ENCODE data around the gene IFNAR1.

DNA sequence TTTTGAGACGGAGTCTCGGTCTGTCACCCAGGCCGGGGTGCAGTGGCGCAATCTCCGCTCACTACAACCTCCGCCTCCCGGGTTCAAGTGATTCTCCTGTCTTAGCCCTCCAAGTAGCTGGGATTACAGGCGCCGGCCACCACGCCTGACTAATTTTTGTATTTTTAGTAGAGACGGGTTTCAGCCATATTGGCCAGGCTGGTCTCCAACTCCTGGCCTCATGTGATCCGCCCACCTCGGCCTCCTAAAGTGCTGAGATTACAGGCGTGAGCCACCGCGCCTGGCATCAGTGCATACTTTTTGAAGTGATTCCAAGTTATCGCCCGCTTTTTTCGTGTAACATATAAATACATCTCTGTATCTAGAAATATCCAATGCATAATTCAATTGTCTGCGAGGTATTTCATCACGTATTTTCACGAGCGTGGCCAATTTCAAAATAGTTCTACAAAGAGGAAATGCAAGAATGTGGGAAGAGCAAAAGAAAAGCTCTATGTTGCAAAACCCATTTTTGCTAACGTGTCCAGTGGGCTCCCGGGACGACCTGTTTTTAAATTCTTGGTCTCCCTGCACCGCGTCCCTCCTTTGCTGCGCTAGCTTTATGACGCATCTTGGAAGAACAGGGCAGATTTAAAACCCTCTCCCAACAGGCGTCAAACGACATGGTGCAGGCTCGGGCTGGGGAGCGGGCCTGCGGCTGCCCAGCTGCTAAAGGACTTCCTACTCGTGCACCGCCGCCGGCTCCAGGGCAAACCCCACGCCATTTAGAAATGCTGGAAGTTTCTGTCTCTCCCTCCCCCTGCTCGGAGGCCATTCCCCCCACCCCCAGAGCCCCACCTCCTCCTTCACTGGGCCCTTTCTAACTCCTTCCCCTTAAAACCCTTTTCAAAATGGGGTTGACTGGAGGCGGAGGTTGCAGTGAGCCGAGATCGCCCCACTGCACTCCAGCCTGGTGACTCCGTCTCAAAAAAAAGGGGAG lies 77.5 kb downstream of the IFNAR1 start:
- TF ChIP-seq, protein P1, sequence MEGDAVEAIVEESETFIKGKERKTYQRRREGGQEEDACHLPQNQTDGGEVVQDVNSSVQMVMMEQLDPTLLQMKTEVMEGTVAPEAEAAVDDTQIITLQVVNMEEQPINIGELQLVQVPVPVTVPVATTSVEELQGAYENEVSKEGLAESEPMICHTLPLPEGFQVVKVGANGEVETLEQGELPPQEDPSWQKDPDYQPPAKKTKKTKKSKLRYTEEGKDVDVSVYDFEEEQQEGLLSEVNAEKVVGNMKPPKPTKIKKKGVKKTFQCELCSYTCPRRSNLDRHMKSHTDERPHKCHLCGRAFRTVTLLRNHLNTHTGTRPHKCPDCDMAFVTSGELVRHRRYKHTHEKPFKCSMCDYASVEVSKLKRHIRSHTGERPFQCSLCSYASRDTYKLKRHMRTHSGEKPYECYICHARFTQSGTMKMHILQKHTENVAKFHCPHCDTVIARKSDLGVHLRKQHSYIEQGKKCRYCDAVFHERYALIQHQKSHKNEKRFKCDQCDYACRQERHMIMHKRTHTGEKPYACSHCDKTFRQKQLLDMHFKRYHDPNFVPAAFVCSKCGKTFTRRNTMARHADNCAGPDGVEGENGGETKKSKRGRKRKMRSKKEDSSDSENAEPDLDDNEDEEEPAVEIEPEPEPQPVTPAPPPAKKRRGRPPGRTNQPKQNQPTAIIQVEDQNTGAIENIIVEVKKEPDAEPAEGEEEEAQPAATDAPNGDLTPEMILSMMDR (IDR thresholded peaks at IDR 0.05): no peak
- peak in 1 of 2 donors; percentile 14 for TF ChIP-seq POLR2A (IDR thresholded peaks at IDR 0.05)
